Measurements from ENCODE around the gene ICE1. TPM values are rescaled to one million over a fixed set of nuclear protein-coding genes. Genes with fewer than 3 reads are reported as not detected.
"Not testable (repeated sequence)": the region's sequence is repeated elsewhere in the genome, so short reads cannot be mapped to it uniquely, and the experiment has no call there.

Gene ICE1
- polyA plus RNA-seq, 3 donors = 37.2 to 41.4 (median 40.9) TPM

GRCh38 chr5:5432020-5432707, 9.7 kb downstream of the ICE1 start:
- no peak for DNase-seq (ENCODE audit: low read depth in 3 of 3, low spot score in 2 of 3)

- no peak for DNase-seq (ENCODE audit: low read depth in 3 of 3, low spot score in 2 of 3)
Observed at GRCh38 chr5:5436203-5436760, 13.8 kb downstream of the ICE1 start.

DNA sequence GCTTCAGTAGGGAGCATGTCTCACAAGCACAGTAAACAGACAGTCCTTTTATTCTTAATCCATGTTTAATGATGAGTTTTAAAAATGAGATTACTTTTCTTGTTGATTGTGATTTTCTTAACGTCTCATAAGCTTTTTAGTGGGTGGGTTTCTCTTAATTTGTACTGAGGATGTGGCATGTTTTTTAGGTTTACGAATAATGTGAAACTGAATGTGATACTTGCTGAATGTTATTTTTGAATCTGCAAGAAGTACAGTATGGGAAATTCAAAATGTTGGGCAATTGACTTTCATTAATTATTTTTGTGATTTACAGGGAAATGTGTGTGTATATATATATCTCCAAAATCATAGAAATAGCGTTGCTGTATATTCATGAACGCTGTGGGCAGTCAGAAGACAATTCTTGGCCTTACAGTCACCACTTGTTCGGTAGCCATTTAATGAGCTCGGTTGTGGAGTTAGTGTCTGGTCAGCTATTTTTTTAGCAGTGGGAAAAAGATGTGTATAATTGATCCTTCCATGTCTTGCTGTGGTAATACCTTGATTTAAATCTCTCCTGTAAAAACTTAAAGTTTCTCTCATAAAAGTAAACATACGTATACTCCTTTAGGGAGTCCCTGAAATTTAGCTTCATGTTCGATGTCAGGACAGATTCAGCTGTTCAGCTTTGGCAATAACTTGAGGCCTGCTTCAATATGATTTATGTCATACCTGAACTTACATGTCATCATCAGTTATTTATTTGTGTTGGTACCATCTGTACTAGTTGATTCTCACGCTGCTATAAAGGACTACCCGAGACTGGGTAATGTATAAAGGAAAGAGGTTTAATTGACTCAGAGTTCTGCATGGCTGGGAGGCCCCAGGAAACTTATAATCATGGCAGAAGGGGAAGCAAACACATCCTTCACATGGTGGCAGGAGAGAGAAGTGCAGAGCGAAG, 15.0 kb downstream of the ICE1 start:
- DNase-seq (ENCODE audit: low read depth in 3 of 3, low spot score in 2 of 3) = no peak

DNA sequence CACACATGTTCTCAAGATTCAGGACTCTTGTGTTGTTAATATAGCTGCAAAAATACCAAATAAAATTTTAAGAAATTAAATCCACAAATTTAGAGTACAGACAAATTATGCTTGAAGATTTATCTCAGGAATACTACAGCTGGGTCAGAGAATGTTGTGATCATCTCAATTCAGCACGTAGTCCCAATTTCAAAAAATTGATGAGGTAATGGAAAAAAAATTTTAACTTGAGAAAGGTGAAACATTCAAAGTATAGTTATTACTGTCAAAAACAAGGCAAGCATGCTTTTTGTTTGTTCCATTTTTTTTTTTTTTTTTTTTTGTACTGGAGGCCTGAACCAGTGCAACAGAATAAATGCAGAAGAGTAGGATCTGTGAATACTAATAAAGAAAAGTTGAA, 29.4 kb downstream of the ICE1 start:
- no peak for DNase-seq (ENCODE audit: low read depth in 3 of 3, low spot score in 2 of 3)

- DNase-seq (ENCODE audit: low read depth in 3 of 3, low spot score in 2 of 3) = no peak
Observed at GRCh38 chr5:5453131-5453530, 30.7 kb downstream of the ICE1 start.

DNA sequence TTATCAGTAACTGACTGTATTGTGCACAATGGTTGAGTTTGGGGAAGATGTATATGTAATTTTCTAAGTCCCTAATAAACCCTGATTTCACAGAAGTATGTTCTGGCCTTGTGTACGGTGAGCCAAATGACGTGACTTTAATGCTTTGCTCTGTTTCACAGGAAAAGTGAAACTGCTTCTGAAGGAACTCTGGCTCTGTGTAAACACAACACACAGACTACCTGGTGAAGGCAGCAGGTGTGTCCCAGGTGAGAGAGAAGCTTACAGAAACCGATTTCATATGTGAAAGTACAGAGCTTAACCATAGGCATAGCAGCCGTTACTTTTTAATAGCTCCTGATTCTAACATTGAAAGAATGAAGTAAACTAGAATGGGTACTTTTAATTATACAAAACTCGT, 31.9 kb downstream of the ICE1 start:
- no peak for DNase-seq (ENCODE audit: low read depth in 3 of 3, low spot score in 2 of 3)

GRCh38 chr5:5456858-5457257, 34.4 kb downstream of the ICE1 start:
- no peak for DNase-seq (ENCODE audit: low read depth in 3 of 3, low spot score in 2 of 3)

DNA sequence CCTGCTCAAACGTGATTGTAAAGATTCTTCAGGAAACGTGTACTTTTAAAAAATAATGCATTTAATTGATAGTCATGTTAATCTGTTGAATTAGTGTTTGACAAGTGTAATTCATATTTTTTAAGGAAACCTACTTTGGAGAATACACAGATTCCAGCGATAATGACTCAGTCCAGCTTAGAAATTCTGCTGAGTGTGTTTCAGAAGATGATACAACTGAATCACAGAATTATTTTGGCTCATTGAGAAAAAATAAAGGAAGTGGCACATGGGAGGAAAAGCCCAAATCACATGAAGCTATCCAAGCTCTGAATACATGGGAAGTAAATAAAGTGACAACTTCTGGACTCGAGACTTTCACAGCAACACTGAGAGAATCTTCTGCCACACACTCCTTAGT, 37.8 kb downstream of the ICE1 start:
- no peak for DNase-seq (ENCODE audit: low read depth in 3 of 3, low spot score in 2 of 3)

DNA sequence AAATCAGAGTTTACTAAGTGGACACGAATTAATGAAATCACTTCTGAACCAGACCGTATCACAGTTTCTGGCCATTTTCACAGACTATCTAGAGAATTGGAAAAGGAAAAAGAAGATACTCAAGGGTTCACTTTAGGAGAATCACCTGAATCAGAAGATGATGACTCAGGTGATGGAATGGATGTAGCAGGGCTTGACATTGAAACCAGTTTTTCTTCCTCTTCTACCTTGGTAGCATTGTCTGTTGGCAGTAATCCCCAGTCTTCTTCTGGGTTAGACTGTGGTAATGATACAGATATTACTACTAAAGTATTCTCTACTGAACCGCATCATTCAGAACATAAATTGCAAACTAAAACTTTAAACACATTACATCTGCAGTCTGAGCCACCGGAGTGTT, 38.5 kb downstream of the ICE1 start:
- no peak for DNase-seq (ENCODE audit: low read depth in 3 of 3, low spot score in 2 of 3)

- no peak for DNase-seq (ENCODE audit: low read depth in 3 of 3, low spot score in 2 of 3)
Observed at GRCh38 chr5:5464036-5464715, 41.7 kb downstream of the ICE1 start.

DNA sequence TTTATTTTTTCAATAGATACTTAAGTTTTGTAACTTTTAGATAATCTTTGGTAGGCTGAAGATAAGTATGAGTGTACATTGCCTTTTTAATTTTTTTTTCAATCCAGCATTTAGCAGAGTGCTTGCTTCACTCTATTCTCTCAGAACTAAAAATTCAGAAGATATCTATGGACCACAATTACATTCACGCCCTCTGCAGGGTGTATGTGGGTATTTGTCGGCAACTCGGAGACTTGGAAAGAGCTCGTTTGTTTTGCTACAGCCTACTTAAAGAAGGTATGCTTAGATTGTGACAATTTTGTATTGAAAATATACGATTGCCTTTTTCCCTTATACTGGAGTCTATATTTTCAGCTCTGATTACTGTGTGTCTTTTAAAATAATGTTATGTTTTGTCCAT, 43.8 kb downstream of the ICE1 start:
- no peak for DNase-seq (ENCODE audit: low read depth in 3 of 3, low spot score in 2 of 3)

GRCh38 chr5:5467737-5468136, 45.3 kb downstream of the ICE1 start:
- DNase-seq (ENCODE audit: low read depth in 3 of 3, low spot score in 2 of 3) = no peak

- DNase-seq (ENCODE audit: low read depth in 3 of 3, low spot score in 2 of 3) = no peak
Observed at GRCh38 chr5:5470933-5471332, 48.5 kb downstream of the ICE1 start.

DNA sequence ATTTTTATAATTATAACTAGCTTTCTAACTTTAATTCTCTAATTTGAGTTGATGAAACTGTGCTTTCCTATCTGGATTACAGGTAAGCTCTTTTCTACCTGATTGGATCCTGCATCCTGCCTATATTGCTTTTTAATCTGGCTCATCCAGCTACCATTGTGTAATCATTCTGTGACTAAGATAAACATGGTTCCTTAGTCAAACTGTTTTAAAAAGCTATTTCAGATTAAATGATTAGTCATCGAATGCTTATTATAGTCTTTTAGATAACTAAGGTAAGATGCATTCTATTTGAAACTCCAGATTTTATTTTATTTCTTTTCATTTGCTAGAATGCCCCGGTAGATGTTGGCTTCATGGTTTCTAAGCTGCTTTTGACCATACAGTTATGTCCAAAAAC, 50.7 kb downstream of the ICE1 start:
- DNase-seq (ENCODE audit: low read depth in 3 of 3, low spot score in 2 of 3) = no peak

DNA sequence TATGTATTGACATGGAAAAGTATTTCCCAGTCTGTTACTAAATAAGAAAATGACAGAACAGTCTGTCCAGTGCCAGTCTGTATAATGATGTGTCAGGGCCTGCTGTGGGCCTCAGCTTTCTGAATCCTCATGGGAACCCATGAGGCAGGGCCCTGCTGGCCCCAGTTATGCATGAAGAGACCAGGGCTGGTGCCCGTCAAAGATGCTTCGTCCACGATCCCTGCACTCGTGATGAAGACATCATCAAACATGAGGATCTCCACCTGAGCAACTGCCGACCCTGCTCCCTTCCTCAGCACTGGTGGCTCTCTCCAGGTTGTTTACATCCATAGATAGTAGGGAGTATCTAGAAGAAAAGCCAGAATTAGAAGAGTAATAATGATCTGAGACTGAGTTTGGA, 52.5 kb downstream of the ICE1 start:
- no peak for DNase-seq (ENCODE audit: low read depth in 3 of 3, low spot score in 2 of 3)

DNA sequence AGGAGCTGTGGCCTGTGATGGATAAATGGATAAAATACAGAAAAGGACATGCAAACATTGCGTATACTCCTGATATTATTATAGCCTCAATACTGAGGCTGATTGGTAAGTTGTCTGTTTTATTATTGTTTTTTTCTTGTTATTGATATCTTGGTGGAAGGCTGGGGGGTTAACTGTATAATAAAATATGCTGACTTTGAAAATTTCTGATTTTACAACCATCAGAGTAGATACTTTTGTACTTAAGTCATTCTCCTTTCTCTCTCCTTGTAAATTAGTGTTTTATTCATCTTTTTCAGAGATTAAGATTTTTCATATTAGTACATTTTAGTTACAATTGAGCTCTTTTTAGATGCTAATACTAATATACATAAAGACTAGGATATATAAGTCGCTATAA, 53.5 kb downstream of the ICE1 start:
- DNase-seq (ENCODE audit: low read depth in 3 of 3, low spot score in 2 of 3) = no peak

- not testable (repeated sequence) for DNase-seq (ENCODE audit: low read depth in 3 of 3, low spot score in 2 of 3)
Observed at GRCh38 chr5:5479578-5479977, 57.1 kb downstream of the ICE1 start.

GRCh38 chr5:5480481-5481111, 58.1 kb downstream of the ICE1 start:
- DNase-seq (ENCODE audit: low read depth in 3 of 3, low spot score in 2 of 3) = no peak

DNA sequence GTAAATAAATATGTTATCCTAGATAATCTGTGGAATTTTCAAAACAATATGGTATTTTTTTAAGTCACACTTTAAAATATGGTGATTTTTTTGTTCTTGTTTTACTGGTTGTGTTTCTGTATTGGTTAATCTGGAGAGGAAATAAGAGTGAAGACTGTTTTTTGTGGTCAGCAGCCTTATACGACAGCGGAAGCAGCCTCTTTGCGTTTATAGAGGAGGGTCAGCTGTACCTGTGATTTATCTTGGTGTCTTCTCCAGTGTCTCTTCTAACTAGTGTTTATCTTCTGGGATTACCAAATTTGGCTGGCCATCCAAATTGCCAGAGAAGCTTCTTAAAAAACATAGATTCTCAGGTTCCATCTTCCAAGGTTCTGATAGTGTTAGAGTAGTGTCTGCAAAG, 58.7 kb downstream of the ICE1 start:
- no peak for DNase-seq (ENCODE audit: low read depth in 3 of 3, low spot score in 2 of 3)

DNA sequence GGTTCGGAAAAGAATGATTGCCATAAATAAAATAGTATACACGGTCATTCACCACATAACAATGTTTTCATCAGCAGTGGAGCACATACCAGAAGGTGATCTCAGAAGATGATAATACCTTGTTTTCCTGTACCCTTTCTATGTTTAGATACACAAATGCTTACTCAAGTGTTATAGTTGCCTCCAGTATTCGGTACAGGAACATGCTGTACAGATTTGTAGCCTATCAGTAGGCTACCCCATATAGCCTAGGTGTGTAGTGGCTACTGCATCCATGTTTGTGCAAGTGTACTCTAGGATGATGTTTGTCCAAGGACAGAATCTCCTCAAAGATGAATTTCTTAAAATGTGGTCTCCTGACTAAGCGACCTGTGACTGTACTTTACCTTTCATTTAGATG, 59.2 kb downstream of the ICE1 start:
- no peak for DNase-seq (ENCODE audit: low read depth in 3 of 3, low spot score in 2 of 3)

GRCh38 chr5:5483350-5483749, 60.9 kb downstream of the ICE1 start:
- DNase-seq (ENCODE audit: low read depth in 3 of 3, low spot score in 2 of 3) = no peak
